NB4 (cell line): Measurements from ENCODE around the gene RFX2.
"Not testable (repeated sequence)": the region's sequence is repeated elsewhere in the genome, so short reads cannot be mapped to it uniquely, and the experiment has no call there.

Source experiments
- TF ChIP-seq, protein P1 (sequence below): IDR thresholded peaks from one replicate; pipeline ENCODE4 v1.5.1; 2012; ENCODE audit warnings: low read depth, low read length
- TF ChIP-seq, protein P2 (sequence below): IDR thresholded peaks from 2 replicates; pipeline ENCODE4 v1.6.1; 2011; ENCODE audit warnings: low read depth, low read length

DNA sequence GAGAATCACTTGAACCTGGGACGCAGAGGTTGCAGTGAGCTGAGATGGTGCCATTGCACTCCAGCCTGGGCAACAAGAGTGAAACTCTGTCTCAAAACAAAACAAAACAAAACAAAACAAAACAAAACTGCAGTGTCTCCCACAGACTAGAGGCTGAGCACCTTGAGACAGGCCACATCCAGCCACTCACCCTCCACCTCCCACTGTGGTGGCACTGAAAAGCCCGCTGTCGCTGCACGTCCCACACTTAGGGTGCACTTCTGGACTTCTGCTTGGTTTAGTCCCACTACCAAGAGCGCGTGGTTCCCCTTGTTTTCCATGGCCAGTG lies 148.7 kb downstream of the RFX2 start:
- TF ChIP-seq, protein P1, sequence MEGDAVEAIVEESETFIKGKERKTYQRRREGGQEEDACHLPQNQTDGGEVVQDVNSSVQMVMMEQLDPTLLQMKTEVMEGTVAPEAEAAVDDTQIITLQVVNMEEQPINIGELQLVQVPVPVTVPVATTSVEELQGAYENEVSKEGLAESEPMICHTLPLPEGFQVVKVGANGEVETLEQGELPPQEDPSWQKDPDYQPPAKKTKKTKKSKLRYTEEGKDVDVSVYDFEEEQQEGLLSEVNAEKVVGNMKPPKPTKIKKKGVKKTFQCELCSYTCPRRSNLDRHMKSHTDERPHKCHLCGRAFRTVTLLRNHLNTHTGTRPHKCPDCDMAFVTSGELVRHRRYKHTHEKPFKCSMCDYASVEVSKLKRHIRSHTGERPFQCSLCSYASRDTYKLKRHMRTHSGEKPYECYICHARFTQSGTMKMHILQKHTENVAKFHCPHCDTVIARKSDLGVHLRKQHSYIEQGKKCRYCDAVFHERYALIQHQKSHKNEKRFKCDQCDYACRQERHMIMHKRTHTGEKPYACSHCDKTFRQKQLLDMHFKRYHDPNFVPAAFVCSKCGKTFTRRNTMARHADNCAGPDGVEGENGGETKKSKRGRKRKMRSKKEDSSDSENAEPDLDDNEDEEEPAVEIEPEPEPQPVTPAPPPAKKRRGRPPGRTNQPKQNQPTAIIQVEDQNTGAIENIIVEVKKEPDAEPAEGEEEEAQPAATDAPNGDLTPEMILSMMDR = not testable (repeated sequence)
- TF ChIP-seq, protein P2, sequence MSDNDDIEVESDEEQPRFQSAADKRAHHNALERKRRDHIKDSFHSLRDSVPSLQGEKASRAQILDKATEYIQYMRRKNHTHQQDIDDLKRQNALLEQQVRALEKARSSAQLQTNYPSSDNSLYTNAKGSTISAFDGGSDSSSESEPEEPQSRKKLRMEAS = not testable (repeated sequence)
